ENCODE data around the gene GOLM1.
A peak's percentile ranks its signal among the peaks of the same experiment; 100 is the strongest.

The GOLM1 gene

GRCh38 chr9:86034863-86035734, 64.3 kb downstream of the GOLM1 start:
- no peak for TF ChIP-seq YY1 (IDR thresholded peaks at IDR 0.05; ENCODE audit: insufficient read depth, insufficient read length)
- no peak for TF ChIP-seq ZNF274 (IDR thresholded peaks at IDR 0.05; ENCODE audit: low read depth, low read length)
- no peak for TF ChIP-seq SUZ12 (IDR thresholded peaks at IDR 0.05; ENCODE audit: extremely low read depth, insufficient read depth, insufficient read length)
- Histone ChIP-seq H3K27me3 (ENCODE audit: insufficient read depth, insufficient read length) (no peaks in the 10 kb centered on the region), H3K4me1 (ENCODE audit: insufficient read depth, insufficient read length) (peaks cover 5% of the 10 kb centered on the region), H3K4me3 (ENCODE audit: insufficient read length, low read depth) (no peak overlapping the region), H3K9ac (ENCODE audit: insufficient read length, low read depth) (no peak overlapping the region), H3K9me3 (ENCODE audit: insufficient read depth, low read length) (no peaks in the 10 kb centered on the region), H3K36me3 (ENCODE audit: insufficient read depth, insufficient read length, low read length) (peaks cover 70% of the 10 kb centered on the region)
- DNase-seq (ENCODE audit: low read depth, low spot score), result peak; percentile 46

- H3K36me3 ChIP-seq (ENCODE audit: insufficient read depth, insufficient read length, low read length), result peaks cover 78% of the 10 kb centered on the region
- DNase-seq (ENCODE audit: low read depth, low spot score), result no peak
- H3K9ac ChIP-seq (ENCODE audit: insufficient read length, low read depth), result no peak overlapping the region
- no peaks in the 10 kb centered on the region for H3K27me3 ChIP-seq (ENCODE audit: insufficient read depth, insufficient read length)
- no peaks in the 10 kb centered on the region for H3K4me1 ChIP-seq (ENCODE audit: insufficient read depth, insufficient read length)
- TF ChIP-seq SUZ12 (IDR thresholded peaks at IDR 0.05; ENCODE audit: extremely low read depth, insufficient read depth, insufficient read length) (no peak), YY1 (IDR thresholded peaks at IDR 0.05; ENCODE audit: insufficient read depth, insufficient read length) (no peak), ZNF274 (IDR thresholded peaks at IDR 0.05; ENCODE audit: low read depth, low read length) (no peak)
- no peaks in the 10 kb centered on the region for H3K9me3 ChIP-seq (ENCODE audit: insufficient read depth, low read length)
- no peak overlapping the region for H3K4me3 ChIP-seq (ENCODE audit: insufficient read length, low read depth)
Measured at GRCh38 chr9:86027767-86028166, 71.6 kb downstream of the GOLM1 start.

- Histone ChIP-seq H3K9ac (ENCODE audit: insufficient read length, low read depth) (no peak overlapping the region), H3K4me1 (ENCODE audit: insufficient read depth, insufficient read length) (no peaks in the 10 kb centered on the region), H3K36me3 (ENCODE audit: insufficient read depth, insufficient read length, low read length) (peaks cover 91% of the 10 kb centered on the region), H3K27me3 (ENCODE audit: insufficient read depth, insufficient read length) (no peaks in the 10 kb centered on the region), H3K9me3 (ENCODE audit: insufficient read depth, low read length) (no peaks in the 10 kb centered on the region), H3K4me3 (ENCODE audit: insufficient read length, low read depth) (no peak overlapping the region)
- no peak for DNase-seq (ENCODE audit: low read depth, low spot score)
- TF ChIP-seq SUZ12 (IDR thresholded peaks at IDR 0.05; ENCODE audit: extremely low read depth, insufficient read depth, insufficient read length) (no peak), ZNF274 (IDR thresholded peaks at IDR 0.05; ENCODE audit: low read depth, low read length) (no peak), YY1 (IDR thresholded peaks at IDR 0.05; ENCODE audit: insufficient read depth, insufficient read length) (no peak)
Measured at GRCh38 chr9:86022687-86023266, 76.6 kb downstream of the GOLM1 start.

GRCh38 chr9:86021166-86021565, 78.2 kb downstream of the GOLM1 start:
- no peak for DNase-seq (ENCODE audit: low read depth, low spot score)
- Histone ChIP-seq H3K9ac (ENCODE audit: insufficient read length, low read depth) (no peak overlapping the region), H3K36me3 (ENCODE audit: insufficient read depth, insufficient read length, low read length) (peaks cover 91% of the 10 kb centered on the region), H3K27me3 (ENCODE audit: insufficient read depth, insufficient read length) (no peaks in the 10 kb centered on the region), H3K4me1 (ENCODE audit: insufficient read depth, insufficient read length) (no peaks in the 10 kb centered on the region), H3K9me3 (ENCODE audit: insufficient read depth, low read length) (no peaks in the 10 kb centered on the region), H3K4me3 (ENCODE audit: insufficient read length, low read depth) (no peak overlapping the region)
- no peak for TF ChIP-seq ZNF274 (IDR thresholded peaks at IDR 0.05; ENCODE audit: low read depth, low read length)
- no peak for TF ChIP-seq YY1 (IDR thresholded peaks at IDR 0.05; ENCODE audit: insufficient read depth, insufficient read length)
- TF ChIP-seq SUZ12 (IDR thresholded peaks at IDR 0.05; ENCODE audit: extremely low read depth, insufficient read depth, insufficient read length), result no peak

- no peak overlapping the region for H3K9ac ChIP-seq (ENCODE audit: insufficient read length, low read depth)
- no peaks in the 10 kb centered on the region for H3K4me1 ChIP-seq (ENCODE audit: insufficient read depth, insufficient read length)
- TF ChIP-seq YY1 (IDR thresholded peaks at IDR 0.05; ENCODE audit: insufficient read depth, insufficient read length), result no peak
- no peak for TF ChIP-seq SUZ12 (IDR thresholded peaks at IDR 0.05; ENCODE audit: extremely low read depth, insufficient read depth, insufficient read length)
- TF ChIP-seq ZNF274 (IDR thresholded peaks at IDR 0.05; ENCODE audit: low read depth, low read length), result no peak
- no peaks in the 10 kb centered on the region for H3K27me3 ChIP-seq (ENCODE audit: insufficient read depth, insufficient read length)
- DNase-seq (ENCODE audit: low read depth, low spot score), result no peak
- peaks cover 90% of the 10 kb centered on the region for H3K36me3 ChIP-seq (ENCODE audit: insufficient read depth, insufficient read length, low read length)
- no peaks in the 10 kb centered on the region for H3K9me3 ChIP-seq (ENCODE audit: insufficient read depth, low read length)
- no peak overlapping the region for H3K4me3 ChIP-seq (ENCODE audit: insufficient read length, low read depth)
Measured at GRCh38 chr9:86020731-86021130, 78.6 kb downstream of the GOLM1 start.

- DNase-seq (ENCODE audit: low read depth, low spot score), result no peak
- no peak overlapping the region for H3K4me3 ChIP-seq (ENCODE audit: insufficient read length, low read depth)
- H3K9me3 ChIP-seq (ENCODE audit: insufficient read depth, low read length), result peaks cover 15% of the 10 kb centered on the region
- no peak overlapping the region for H3K9ac ChIP-seq (ENCODE audit: insufficient read length, low read depth)
- peaks cover 85% of the 10 kb centered on the region for H3K36me3 ChIP-seq (ENCODE audit: insufficient read depth, insufficient read length, low read length)
- no peaks in the 10 kb centered on the region for H3K4me1 ChIP-seq (ENCODE audit: insufficient read depth, insufficient read length)
- TF ChIP-seq SUZ12 (IDR thresholded peaks at IDR 0.05; ENCODE audit: extremely low read depth, insufficient read depth, insufficient read length) (no peak), YY1 (IDR thresholded peaks at IDR 0.05; ENCODE audit: insufficient read depth, insufficient read length) (no peak), ZNF274 (IDR thresholded peaks at IDR 0.05; ENCODE audit: low read depth, low read length) (no peak)
- no peaks in the 10 kb centered on the region for H3K27me3 ChIP-seq (ENCODE audit: insufficient read depth, insufficient read length)
Measured at GRCh38 chr9:86009133-86009532, 90.2 kb downstream of the GOLM1 start.

GRCh38 chr9:86005253-86005775, 94.0 kb downstream of the GOLM1 start:
- no peak for DNase-seq (ENCODE audit: low read depth, low spot score)
- H3K4me3 ChIP-seq (ENCODE audit: insufficient read length, low read depth), result no peak overlapping the region
- no peak for TF ChIP-seq SUZ12 (IDR thresholded peaks at IDR 0.05; ENCODE audit: extremely low read depth, insufficient read depth, insufficient read length)
- no peak for TF ChIP-seq YY1 (IDR thresholded peaks at IDR 0.05; ENCODE audit: insufficient read depth, insufficient read length)
- no peak for TF ChIP-seq ZNF274 (IDR thresholded peaks at IDR 0.05; ENCODE audit: low read depth, low read length)
- no peaks in the 10 kb centered on the region for H3K4me1 ChIP-seq (ENCODE audit: insufficient read depth, insufficient read length)
- no peak overlapping the region for H3K9ac ChIP-seq (ENCODE audit: insufficient read length, low read depth)
- H3K36me3 ChIP-seq (ENCODE audit: insufficient read depth, insufficient read length, low read length), result peaks cover 72% of the 10 kb centered on the region
- no peaks in the 10 kb centered on the region for H3K27me3 ChIP-seq (ENCODE audit: insufficient read depth, insufficient read length)
- H3K9me3 ChIP-seq (ENCODE audit: insufficient read depth, low read length), result peaks cover 18% of the 10 kb centered on the region
